ENCODE results near the gene KRTAP5-4. TPM values are rescaled to one million over a fixed set of nuclear protein-coding genes. Genes with fewer than 3 reads are reported as not detected.
"Not testable (repeated sequence)": the region's sequence is repeated elsewhere in the genome, so short reads cannot be mapped to it uniquely, and the experiment has no call there.

The KRTAP5-4 gene
- total and polyA plus RNA-seq, 11 donors = not detected

- DNase-seq (no peak), ATAC-seq (no peak)
- 89 to 92% (median 90%) methylated on average over 9 of the region's 9 CpGs for WGBS, 4 donors
- TF ChIP-seq POLR2A (IDR thresholded peaks at IDR 0.05) = no peak
- no peak for TF ChIP-seq CTCF (IDR thresholded peaks at IDR 0.05)
- H3K36me3 ChIP-seq = no peaks in the 10 kb centered on the region
- H3K4me3 ChIP-seq = no peak overlapping the region
- no peak overlapping the region for H3K27ac ChIP-seq
- no peaks in the 10 kb centered on the region for H3K4me1 ChIP-seq
- H3K27me3 ChIP-seq = no peaks in the 10 kb centered on the region
- intact Hi-C loops (cut with DNase I) = loop anchor here in 1 of 10 donors (5.0 kb wide), 1 partner anchor 515 kb away; no protein-coding TSS in a partner anchor
- H3K9me3 ChIP-seq = peaks cover 0 to 14% (median 0%) of the 10 kb centered on the region in 12 donors
Observed at GRCh38 chr11:1581976-1582375, 40.0 kb downstream of the KRTAP5-4 start.

- ATAC-seq (no peak), DNase-seq (no peak)
- 79 to 87% (median 81%) methylated on average over 6 of the region's 6 CpGs for WGBS, 4 donors
- intact Hi-C loops (cut with DNase I) = loop anchor here in 5 of 10 donors (5.0 to 10.0 kb wide), 4 partner anchors 50 to 375 kb away; partner anchors contain the start of gene KRTAP5-5 (in 1 of the 5)
- TF ChIP-seq CTCF (IDR thresholded peaks at IDR 0.05) (no peak), POLR2A (IDR thresholded peaks at IDR 0.05) (no peak)
- peaks cover 2 to 26% (median 16%) of the 10 kb centered on the region in 12 donors for H3K4me1 ChIP-seq
- H3K36me3 ChIP-seq = no peaks in the 10 kb centered on the region
- H3K27me3 ChIP-seq = peaks cover 0 to 20% (median 0%) of the 10 kb centered on the region in 9 donors
- no peak overlapping the region for H3K27ac ChIP-seq
- H3K4me3 ChIP-seq = no peak overlapping the region
- H3K9me3 ChIP-seq = peaks cover 0 to 14% (median 0%) of the 10 kb centered on the region in 12 donors
Observed at GRCh38 chr11:1576825-1577224, 45.1 kb downstream of the KRTAP5-4 start.

GRCh38 chr11:1575756-1576155, 46.2 kb downstream of the KRTAP5-4 start:
- ATAC-seq, H3K4me3 ChIP-seq, H3K36me3 ChIP-seq, H3K27ac ChIP-seq, DNase-seq: not testable (repeated sequence)
- intact Hi-C loops (cut with DNase I) = loop anchor here in 7 of 10 donors (2.0 to 10.0 kb wide), 7 partner anchors 29 to 373 kb away; partner anchors contain the start of gene KRTAP5-5 (in 1 of the 7)
- H3K9me3 ChIP-seq = peaks cover 0 to 14% (median 0%) of the 10 kb centered on the region in 12 donors
- 93 to 94% (median 93%) methylated on average over 16 of the region's 16 CpGs for WGBS, 4 donors
- peaks cover 0 to 25% (median 0%) of the 10 kb centered on the region in 9 donors for H3K27me3 ChIP-seq
- peaks cover 2 to 32% (median 21%) of the 10 kb centered on the region in 12 donors for H3K4me1 ChIP-seq

GRCh38 chr11:1574933-1575242, 47.0 kb downstream of the KRTAP5-4 start:
- peak overlapping the region in 3 of 12 donors; percentile 56 to 69 (median 59) for H3K4me3 ChIP-seq
- intact Hi-C loops (cut with DNase I) = loop anchor here (1.0 to 10.0 kb wide), 11 partner anchors 28 to 373 kb away; partner anchors contain the start of genes KRTAP5-5 (in 1 of the 10) and TOLLIP (in 1 of the 10)

More at GRCh38 chr11:1574933-1575242, 47.0 kb downstream of the KRTAP5-4 start:
- peaks cover 0 to 14% (median 0%) of the 10 kb centered on the region in 12 donors for H3K9me3 ChIP-seq
- no peaks in the 10 kb centered on the region for H3K36me3 ChIP-seq
- no peak for ATAC-seq
- no peak for TF ChIP-seq POLR2A (IDR thresholded peaks at IDR 0.05)
- peak in 1 of 12 donors; percentile 1 for TF ChIP-seq CTCF (IDR thresholded peaks at IDR 0.05)
- no peak for DNase-seq
- 25 to 29% (median 26%) methylated on average over 7 of the region's 7 CpGs for WGBS, 4 donors
- peaks cover 0 to 25% (median 0%) of the 10 kb centered on the region in 9 donors for H3K27me3 ChIP-seq
- peaks cover 2 to 41% (median 28%) of the 10 kb centered on the region in 12 donors for H3K4me1 ChIP-seq
- H3K27ac ChIP-seq = no peak overlapping the region
